Breast epithelium (tissue), 4 donors: ENCODE results near the gene HEG1. TPM values are rescaled to one million over a fixed set of nuclear protein-coding genes. Genes with fewer than 3 reads are reported as not detected.

ENCODE experiments used
- DNase-seq, 2 donors: peaks; one replicate each; pipeline ENCODE4 v3.0.0-alpha.2; 2019; ENCODE audit warnings: low spot score in 2 of 2
- H3K27ac ChIP-seq, 2 donors: fragments of 200-600 bp; sonication (generic) in 1 of 2; one replicate each; pipeline ENCODE4 v1.5.1; 2016 to 2019; ENCODE audit warnings: mild to moderate bottlenecking in 1 of 2
- H3K27me3 ChIP-seq, 2 donors: fragments of 200-600 bp; sonication (generic) in 1 of 2; one replicate each; pipeline versions ENCODE4 v1.5.1 to v1.6.0; 2017 to 2019; ENCODE audit warnings: control low read depth in 1 of 2, mild to moderate bottlenecking in 1 of 2
- H3K36me3 ChIP-seq: fragments of 200-600 bp; one replicate; pipeline ENCODE4 v1.5.1; 2019
- H3K4me1 ChIP-seq, 2 donors: fragments of 200-600 bp; sonication (generic); one replicate each; pipeline ENCODE4 v1.5.1; 2016 to 2019; ENCODE audit warnings: control low read depth in 1 of 2
- H3K4me3 ChIP-seq, 3 donors: fragments of 200-600 bp; sonication (generic); 1 replicate in 2 of 3; 2 replicates in 1 of 3; pipeline ENCODE4 v1.5.1; 2016 to 2019; ENCODE audit warnings: mild to moderate bottlenecking in 3 of 3, moderate library complexity in 2 of 3
- H3K9me3 ChIP-seq, 2 donors: fragments of 200-600 bp; sonication (generic) in 1 of 2; one replicate each; pipeline ENCODE4 v1.5.1; 2016 to 2019; ENCODE audit warnings: control low read depth in 1 of 2
- CTCF ChIP-seq, 3 donors: fragments of 450-650 bp; IDR thresholded peaks; one replicate each; pipeline ENCODE4 v1.5.1; 2016 to 2017; ENCODE audit warnings: antibody characterized with exemption in 3 of 3, mild to moderate bottlenecking in 3 of 3, moderate library complexity in 3 of 3
- POLR2A ChIP-seq: fragments of 450-650 bp; IDR thresholded peaks from one replicate; pipeline ENCODE4 v1.6.1; 2016; ENCODE audit warnings: antibody characterized with exemption, mild to moderate bottlenecking, moderate library complexity
- POLR2AphosphoS5 ChIP-seq, 3 donors: sonication (generic); formaldehyde crosslinking; IDR thresholded peaks; one replicate each; pipeline ENCODE4 v1.6.1; 2017; ENCODE audit warnings: antibody characterized with exemption in 3 of 3
- intact Hi-C: fragments of 100-400 bp; cut with DNase I; formaldehyde crosslinking; loops from one replicate; pipeline ENCODE4 v1.15.1; 2023; ENCODE audit warnings: low total_unique reads
- total RNA-seq, 3 donors: library from RNA; depleted of rRNA; stranded (reverse); fragments of >200 nt; gene quantifications; one replicate each; pipeline ENCODE4 v1.1.0, GENCODE V29; 2016

The HEG1 gene
- total RNA-seq, 3 donors from 2014 or later = 36.0 to 45.9 (median 45.1) TPM

- no peaks in the 10 kb centered on the region for H3K27me3 ChIP-seq
- no peaks in the 10 kb centered on the region for H3K36me3 ChIP-seq
- no peak for TF ChIP-seq CTCF (IDR thresholded peaks at IDR 0.05)
- TF ChIP-seq POLR2AphosphoS5 (IDR thresholded peaks at IDR 0.05) = no peak
- no peak for TF ChIP-seq POLR2A
- no peaks in the 10 kb centered on the region for H3K9me3 ChIP-seq
- intact Hi-C loops = no loop called here
- no peaks in the 10 kb centered on the region for H3K4me1 ChIP-seq
- no peak overlapping the region for H3K27ac ChIP-seq
- DNase-seq = no peak
- no peak overlapping the region for H3K4me3 ChIP-seq
Measured at GRCh38 chr3:124969963-124970722, 85.7 kb downstream of the HEG1 start.

- no peaks in the 10 kb centered on the region for H3K36me3 ChIP-seq
Measured at GRCh38 chr3:124969190-124969589, 86.6 kb downstream of the HEG1 start.

GRCh38 chr3:124967964-124968363, 87.8 kb downstream of the HEG1 start:
- no peak overlapping the region for H3K27ac ChIP-seq
- no peaks in the 10 kb centered on the region for H3K4me1 ChIP-seq
- no peaks in the 10 kb centered on the region for H3K9me3 ChIP-seq
- no peaks in the 10 kb centered on the region for H3K27me3 ChIP-seq
- no peak overlapping the region for H3K4me3 ChIP-seq
- H3K36me3 ChIP-seq = no peaks in the 10 kb centered on the region
- no peak for TF ChIP-seq POLR2A
- TF ChIP-seq POLR2AphosphoS5 (IDR thresholded peaks at IDR 0.05) = no peak
- intact Hi-C loops = no loop called here
- DNase-seq = no peak

More at GRCh38 chr3:124969190-124969589, 86.6 kb downstream of the HEG1 start:
- DNase-seq = no peak
- intact Hi-C loops = no loop called here
- H3K27me3 ChIP-seq = no peaks in the 10 kb centered on the region
- H3K9me3 ChIP-seq = no peaks in the 10 kb centered on the region
- H3K4me1 ChIP-seq = no peaks in the 10 kb centered on the region
- no peak overlapping the region for H3K27ac ChIP-seq
- TF ChIP-seq POLR2A (no peak), CTCF (IDR thresholded peaks at IDR 0.05) (no peak), POLR2AphosphoS5 (IDR thresholded peaks at IDR 0.05) (no peak)
- H3K4me3 ChIP-seq = no peak overlapping the region

- DNase-seq = no peak
- no peaks in the 10 kb centered on the region for H3K4me1 ChIP-seq
- no peaks in the 10 kb centered on the region for H3K36me3 ChIP-seq
- intact Hi-C loops = no loop called here
- no peak overlapping the region for H3K27ac ChIP-seq
- no peak overlapping the region for H3K4me3 ChIP-seq
- no peaks in the 10 kb centered on the region for H3K9me3 ChIP-seq
- TF ChIP-seq POLR2A = no peak
- TF ChIP-seq POLR2AphosphoS5 (IDR thresholded peaks at IDR 0.05) = no peak
- no peak for TF ChIP-seq CTCF (IDR thresholded peaks at IDR 0.05)
- no peaks in the 10 kb centered on the region for H3K27me3 ChIP-seq
Measured at GRCh38 chr3:124966521-124967445, 89.0 kb downstream of the HEG1 start.

- Histone ChIP-seq H3K27me3 (no peaks in the 10 kb centered on the region), H3K27ac (no peak overlapping the region), H3K9me3 (no peaks in the 10 kb centered on the region), H3K4me3 (no peak overlapping the region), H3K36me3 (no peaks in the 10 kb centered on the region), H3K4me1 (no peaks in the 10 kb centered on the region)
- DNase-seq = no peak
- intact Hi-C loops = no loop called here
- TF ChIP-seq CTCF (IDR thresholded peaks at IDR 0.05) (no peak), POLR2A (no peak), POLR2AphosphoS5 (IDR thresholded peaks at IDR 0.05) (no peak)
Measured at GRCh38 chr3:124965413-124965812, 90.4 kb downstream of the HEG1 start.
